ENCODE results near the gene PAFAH1B2. TPM values are rescaled to one million over a fixed set of nuclear protein-coding genes. Genes with fewer than 3 reads are reported as not detected.

The PAFAH1B2 gene
- total RNA-seq, 1 experiment from 2014 or later, result 154 TPM

- Histone ChIP-seq H3K4me3 (replicated peaks in 1 of 2; ENCODE audit: low read depth in 1 of 2, low read length in 2 of 2) (no peak overlapping the region), H3K4me1 (ENCODE audit: control insufficient read depth in 1 of 2, insufficient read depth in 2 of 2, low read length in 2 of 2) (peaks cover 15 to 24% of the 10 kb centered on the region in 2 experiments), H3K27ac (ENCODE audit: low read depth, low read length) (no peak overlapping the region), H3K79me2 (ENCODE audit: insufficient read depth, low read length) (peaks cover 9% of the 10 kb centered on the region), H4K20me1 (ENCODE audit: insufficient read depth) (no peaks in the 10 kb centered on the region), H3K9me3 (ENCODE audit: control insufficient read depth in 1 of 2, insufficient read depth in 1 of 2, low read depth in 1 of 2, low read length in 2 of 2) (no peaks in the 10 kb centered on the region), H3K4me2 (ENCODE audit: low read length) (no peak overlapping the region), H3K36me3 (ENCODE audit: control insufficient read depth in 1 of 2, insufficient read depth in 2 of 2, low read length in 2 of 2) (peaks cover 9 to 12% of the 10 kb centered on the region in 2 experiments; a peak in 3 of 4 replicates), H3K9ac (ENCODE audit: low read length) (no peak overlapping the region), H3K9me2 (ENCODE audit: insufficient read depth) (no peaks in the 10 kb centered on the region), H3K27me3 (ENCODE audit: insufficient read depth, low read length) (no peaks in the 10 kb centered on the region), H2AFZ (ENCODE audit: low read depth, low read length, poor library complexity, severe bottlenecking) (no peak overlapping the region)
- BruUV-seq (replicated peaks), result no TSS peak
- ChIA-PET RAD21 (ENCODE audit: low non-redundant PET in 1 of 2, low total read pairs in 2 of 2, uncharacterized antibody in 2 of 2, unreplicated experiment in 2 of 2) (no interaction called here), CTCF (interaction anchor here (1.6 to 2.8 kb wide), 4 partner anchors 11 to 493 kb away, joined by 4 to 30 read pairs (median 8); partner anchors contain the start of genes APOA5 and SIDT2), POLR2A (no interaction called here)
- ATAC-seq (no peak), DNase-seq (ENCODE audit: low read depth, low spot score) (no peak)
- intact Hi-C loops (cut with micrococcal nuclease), result loop anchor here (1.0 to 5.0 kb wide), 5 partner anchors 44 to 493 kb away; partner anchors contain the start of gene APOA5
- no peak for TF ChIP-seq MAX (IDR thresholded peaks at IDR 0.05)
- no peak for TF ChIP-seq SIN3A (IDR thresholded peaks at IDR 0.05; ENCODE audit: low read depth)
- no peak for TF ChIP-seq RAD21 (IDR thresholded peaks at IDR 0.05; ENCODE audit: low read depth)
- TF ChIP-seq YY1 (IDR thresholded peaks at IDR 0.05; ENCODE audit: extremely low read depth, insufficient replicate concordance, low read depth, low read length), result no peak
- TF ChIP-seq, protein P1, sequence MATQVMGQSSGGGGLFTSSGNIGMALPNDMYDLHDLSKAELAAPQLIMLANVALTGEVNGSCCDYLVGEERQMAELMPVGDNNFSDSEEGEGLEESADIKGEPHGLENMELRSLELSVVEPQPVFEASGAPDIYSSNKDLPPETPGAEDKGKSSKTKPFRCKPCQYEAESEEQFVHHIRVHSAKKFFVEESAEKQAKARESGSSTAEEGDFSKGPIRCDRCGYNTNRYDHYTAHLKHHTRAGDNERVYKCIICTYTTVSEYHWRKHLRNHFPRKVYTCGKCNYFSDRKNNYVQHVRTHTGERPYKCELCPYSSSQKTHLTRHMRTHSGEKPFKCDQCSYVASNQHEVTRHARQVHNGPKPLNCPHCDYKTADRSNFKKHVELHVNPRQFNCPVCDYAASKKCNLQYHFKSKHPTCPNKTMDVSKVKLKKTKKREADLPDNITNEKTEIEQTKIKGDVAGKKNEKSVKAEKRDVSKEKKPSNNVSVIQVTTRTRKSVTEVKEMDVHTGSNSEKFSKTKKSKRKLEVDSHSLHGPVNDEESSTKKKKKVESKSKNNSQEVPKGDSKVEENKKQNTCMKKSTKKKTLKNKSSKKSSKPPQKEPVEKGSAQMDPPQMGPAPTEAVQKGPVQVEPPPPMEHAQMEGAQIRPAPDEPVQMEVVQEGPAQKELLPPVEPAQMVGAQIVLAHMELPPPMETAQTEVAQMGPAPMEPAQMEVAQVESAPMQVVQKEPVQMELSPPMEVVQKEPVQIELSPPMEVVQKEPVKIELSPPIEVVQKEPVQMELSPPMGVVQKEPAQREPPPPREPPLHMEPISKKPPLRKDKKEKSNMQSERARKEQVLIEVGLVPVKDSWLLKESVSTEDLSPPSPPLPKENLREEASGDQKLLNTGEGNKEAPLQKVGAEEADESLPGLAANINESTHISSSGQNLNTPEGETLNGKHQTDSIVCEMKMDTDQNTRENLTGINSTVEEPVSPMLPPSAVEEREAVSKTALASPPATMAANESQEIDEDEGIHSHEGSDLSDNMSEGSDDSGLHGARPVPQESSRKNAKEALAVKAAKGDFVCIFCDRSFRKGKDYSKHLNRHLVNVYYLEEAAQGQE (IDR thresholded peaks at IDR 0.05; ENCODE audit: low read depth), result no peak
- no peak for TF ChIP-seq JUND (IDR thresholded peaks at IDR 0.05)
Observed at GRCh38 chr11:117225553-117226170, 81.6 kb downstream of the PAFAH1B2 start.

Other genes with a start within 250 kb of the PAFAH1B2 start
- gene SIK3, start 45.9 kb upstream of the PAFAH1B2 start, total RNA-seq (2021; ENCODE audit: unreplicated experiment), result 21.0 TPM
- 37.0 TPM for gene SIDT2, start 34.5 kb downstream of the PAFAH1B2 start, total RNA-seq (2021; ENCODE audit: unreplicated experiment)
- 10.0 TPM for gene TAGLN, start 55.1 kb downstream of the PAFAH1B2 start, total RNA-seq (2021; ENCODE audit: unreplicated experiment)
- 30.0 TPM for gene PCSK7, start 87.8 kb downstream of the PAFAH1B2 start, total RNA-seq (2021; ENCODE audit: unreplicated experiment)
- gene RNF214, start 88.4 kb downstream of the PAFAH1B2 start, total RNA-seq (2021; ENCODE audit: unreplicated experiment), result 29.3 TPM
- gene BACE1-AS, start 147.1 kb downstream of the PAFAH1B2 start, total RNA-seq (2021; ENCODE audit: unreplicated experiment), result 10.2 TPM
- 8.5 TPM for gene BACE1, start 172.0 kb downstream of the PAFAH1B2 start, total RNA-seq (2021; ENCODE audit: unreplicated experiment)
- gene CEP164, start 183.6 kb downstream of the PAFAH1B2 start, total RNA-seq (2021; ENCODE audit: unreplicated experiment), result 22.2 TPM

All from HCT116 (cell line).